ENCODE results near the gene PRH1.

PRH1 gene

DNA sequence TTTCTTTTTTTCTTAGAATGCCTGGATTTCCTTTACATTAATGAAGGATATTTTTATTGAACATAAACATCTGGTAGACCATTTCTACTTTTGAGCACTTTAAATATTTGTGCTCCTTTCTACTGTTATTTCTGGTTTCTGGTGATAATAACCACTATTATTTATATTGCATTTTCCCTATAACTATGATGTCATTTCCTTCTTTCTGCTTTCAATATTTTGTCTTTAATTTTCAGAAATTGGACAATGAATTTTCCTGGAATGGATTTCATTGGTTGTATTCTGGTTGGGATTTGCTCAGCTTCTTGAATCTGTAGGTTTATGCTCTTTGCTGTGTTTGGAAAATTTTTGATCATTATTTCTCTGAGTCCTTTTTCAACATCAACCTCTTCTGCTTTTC lies 5.2 kb upstream of the PRH1 start:
- no peak overlapping the region for H3K9ac ChIP-seq (ENCODE audit: low read length)
- H3K27ac ChIP-seq (ENCODE audit: low read length), result no peak overlapping the region
- no peak overlapping the region for H3K4me3 ChIP-seq (ENCODE audit: low read length)
- H3K36me3 ChIP-seq (ENCODE audit: control insufficient read depth, low read depth, low read length), result no peaks in the 10 kb centered on the region
- H3K4me1 ChIP-seq (ENCODE audit: control insufficient read depth, low read depth, low read length), result no peaks in the 10 kb centered on the region
- H3K9me3 ChIP-seq (ENCODE audit: control insufficient read depth, low read depth, low read length), result no peaks in the 10 kb centered on the region
- no peaks in the 10 kb centered on the region for H3K27me3 ChIP-seq (ENCODE audit: control insufficient read depth, insufficient read depth, low read length)

GRCh38 chr12:10873378-10873777 lies 10.7 kb downstream of the PRH1 start:
- H3K36me3 ChIP-seq (ENCODE audit: control insufficient read depth, low read depth, low read length), result peaks cover 6% of the 10 kb centered on the region
- H3K4me1 ChIP-seq (ENCODE audit: control insufficient read depth, low read depth, low read length), result no peaks in the 10 kb centered on the region
- no peaks in the 10 kb centered on the region for H3K27me3 ChIP-seq (ENCODE audit: control insufficient read depth, insufficient read depth, low read length)

GRCh38 chr12:10867381-10867780 lies 16.7 kb downstream of the PRH1 start:
- Histone ChIP-seq H3K4me1 (ENCODE audit: control insufficient read depth, low read depth, low read length) (no peaks in the 10 kb centered on the region), H3K27me3 (ENCODE audit: control insufficient read depth, insufficient read depth, low read length) (no peaks in the 10 kb centered on the region), H3K9ac (ENCODE audit: low read length) (no peak overlapping the region), H3K27ac (ENCODE audit: low read length) (no peak overlapping the region), H3K36me3 (ENCODE audit: control insufficient read depth, low read depth, low read length) (no peaks in the 10 kb centered on the region), H3K4me3 (ENCODE audit: low read length) (no peak overlapping the region), H3K9me3 (ENCODE audit: control insufficient read depth, low read depth, low read length) (no peaks in the 10 kb centered on the region)

More at GRCh38 chr12:10873378-10873777, 10.7 kb downstream of the PRH1 start:
- Histone ChIP-seq H3K9ac (ENCODE audit: low read length) (no peak overlapping the region), H3K9me3 (ENCODE audit: control insufficient read depth, low read depth, low read length) (no peaks in the 10 kb centered on the region), H3K4me3 (ENCODE audit: low read length) (no peak overlapping the region), H3K27ac (ENCODE audit: low read length) (no peak overlapping the region)

- H3K4me1 ChIP-seq (ENCODE audit: control insufficient read depth, low read depth, low read length), result no peaks in the 10 kb centered on the region
- H3K9ac ChIP-seq (ENCODE audit: low read length), result no peak overlapping the region
- H3K36me3 ChIP-seq (ENCODE audit: control insufficient read depth, low read depth, low read length), result no peaks in the 10 kb centered on the region
- no peaks in the 10 kb centered on the region for H3K27me3 ChIP-seq (ENCODE audit: control insufficient read depth, insufficient read depth, low read length)
- H3K27ac ChIP-seq (ENCODE audit: low read length), result no peak overlapping the region
- H3K9me3 ChIP-seq (ENCODE audit: control insufficient read depth, low read depth, low read length), result no peaks in the 10 kb centered on the region
- H3K4me3 ChIP-seq (ENCODE audit: low read length), result no peak overlapping the region
Observed at GRCh38 chr12:10863512-10864218, 20.4 kb downstream of the PRH1 start.

DNA sequence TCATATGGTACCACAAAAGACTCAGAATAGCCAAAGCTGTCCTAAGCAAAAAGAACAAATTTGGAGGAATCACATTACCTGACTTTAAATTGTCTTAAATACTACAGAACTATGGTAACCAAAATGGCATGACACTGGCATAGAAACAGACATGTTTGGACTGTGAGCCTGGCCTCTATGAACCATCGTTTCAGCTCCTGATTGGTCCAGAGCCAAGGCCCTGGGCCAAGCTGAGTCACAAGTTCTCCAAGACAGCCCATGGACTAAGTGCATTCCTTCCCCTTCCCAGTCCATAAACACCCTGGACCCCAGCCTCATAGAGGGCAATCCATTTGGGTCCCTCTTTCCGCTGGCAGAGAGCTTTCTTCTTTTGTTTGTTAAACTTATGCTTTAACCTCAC lies 22.7 kb downstream of the PRH1 start:
- Histone ChIP-seq H3K4me3 (ENCODE audit: low read length) (no peak overlapping the region), H3K9me3 (ENCODE audit: control insufficient read depth, low read depth, low read length) (peaks cover 11% of the 10 kb centered on the region)

GRCh38 chr12:10855807-10856206 lies 28.2 kb downstream of the PRH1 start:
- Histone ChIP-seq H3K4me1 (ENCODE audit: control insufficient read depth, low read depth, low read length) (no peaks in the 10 kb centered on the region), H3K4me3 (ENCODE audit: low read length) (no peak overlapping the region)

More for the DNA sequence above, 22.7 kb downstream of the PRH1 start:
- no peaks in the 10 kb centered on the region for H3K27me3 ChIP-seq (ENCODE audit: control insufficient read depth, insufficient read depth, low read length)
- no peak overlapping the region for H3K27ac ChIP-seq (ENCODE audit: low read length)
- H3K9ac ChIP-seq (ENCODE audit: low read length), result no peak overlapping the region
- no peaks in the 10 kb centered on the region for H3K4me1 ChIP-seq (ENCODE audit: control insufficient read depth, low read depth, low read length)
- H3K36me3 ChIP-seq (ENCODE audit: control insufficient read depth, low read depth, low read length), result no peaks in the 10 kb centered on the region

GRCh38 chr12:10853776-10854175 lies 30.3 kb downstream of the PRH1 start:
- no peaks in the 10 kb centered on the region for H3K27me3 ChIP-seq (ENCODE audit: control insufficient read depth, insufficient read depth, low read length)
- no peak overlapping the region for H3K4me3 ChIP-seq (ENCODE audit: low read length)
- peaks cover 22% of the 10 kb centered on the region for H3K9me3 ChIP-seq (ENCODE audit: control insufficient read depth, low read depth, low read length)
- H3K36me3 ChIP-seq (ENCODE audit: control insufficient read depth, low read depth, low read length), result no peaks in the 10 kb centered on the region
- no peaks in the 10 kb centered on the region for H3K4me1 ChIP-seq (ENCODE audit: control insufficient read depth, low read depth, low read length)
- H3K27ac ChIP-seq (ENCODE audit: low read length), result no peak overlapping the region
- no peak overlapping the region for H3K9ac ChIP-seq (ENCODE audit: low read length)

More at GRCh38 chr12:10855807-10856206, 28.2 kb downstream of the PRH1 start:
- H3K27me3 ChIP-seq (ENCODE audit: control insufficient read depth, insufficient read depth, low read length), result no peaks in the 10 kb centered on the region
- no peak overlapping the region for H3K27ac ChIP-seq (ENCODE audit: low read length)
- H3K9ac ChIP-seq (ENCODE audit: low read length), result no peak overlapping the region
- H3K9me3 ChIP-seq (ENCODE audit: control insufficient read depth, low read depth, low read length), result peaks cover 22% of the 10 kb centered on the region
- no peaks in the 10 kb centered on the region for H3K36me3 ChIP-seq (ENCODE audit: control insufficient read depth, low read depth, low read length)

GRCh38 chr12:10851243-10851858 lies 32.7 kb downstream of the PRH1 start:
- Histone ChIP-seq H3K4me1 (ENCODE audit: control insufficient read depth, low read depth, low read length) (no peaks in the 10 kb centered on the region), H3K9me3 (ENCODE audit: control insufficient read depth, low read depth, low read length) (peaks cover 11% of the 10 kb centered on the region), H3K9ac (ENCODE audit: low read length) (no peak overlapping the region), H3K27ac (ENCODE audit: low read length) (no peak overlapping the region), H3K4me3 (ENCODE audit: low read length) (no peak overlapping the region), H3K27me3 (ENCODE audit: control insufficient read depth, insufficient read depth, low read length) (no peaks in the 10 kb centered on the region), H3K36me3 (ENCODE audit: control insufficient read depth, low read depth, low read length) (no peaks in the 10 kb centered on the region)

- H3K27me3 ChIP-seq (ENCODE audit: control insufficient read depth, insufficient read depth, low read length), result no peaks in the 10 kb centered on the region
- H3K27ac ChIP-seq (ENCODE audit: low read length), result no peak within 1 kb of the TSS
- H3K4me1 ChIP-seq (ENCODE audit: control insufficient read depth, low read depth, low read length), result peaks cover 2% of the 10 kb centered on the region
- no peak within 1 kb of the TSS for H3K4me3 ChIP-seq (ENCODE audit: low read length)
- H3K36me3 ChIP-seq (ENCODE audit: control insufficient read depth, low read depth, low read length), result no peaks in the 10 kb centered on the region
- no peak within 1 kb of the TSS for H3K9ac ChIP-seq (ENCODE audit: low read length)
- H3K9me3 ChIP-seq (ENCODE audit: control insufficient read depth, low read depth, low read length), result no peaks in the 10 kb centered on the region
Observed at GRCh38 chr12:10849425-10849878, 34.6 kb downstream of the PRH1 start, which contains the start of gene PRR4. Gene PRR4, minus strand, starts transcription at chr12:10849475. Its CDS starts 38 bp downstream, at chr12:10849437.

DNA sequence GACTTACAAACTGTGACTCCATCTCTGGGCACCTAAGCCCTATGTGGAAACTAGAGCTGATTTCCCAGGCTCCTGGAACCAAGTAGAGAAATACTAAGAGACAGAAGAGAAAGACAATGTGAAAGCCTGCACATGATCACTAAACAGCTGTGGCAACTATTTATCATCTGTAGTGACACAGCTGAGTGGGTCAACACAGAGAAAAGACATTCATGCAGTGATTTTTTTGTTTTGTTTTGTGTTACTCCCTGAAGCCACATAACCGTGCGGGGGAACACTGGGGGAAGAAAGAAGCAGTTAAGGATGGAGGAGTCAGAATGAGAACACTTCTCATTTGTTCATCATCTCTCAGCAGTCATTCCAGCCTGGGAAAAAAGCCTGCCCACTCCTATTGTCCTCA lies 36.3 kb downstream of the PRH1 start:
- Histone ChIP-seq H3K27ac (ENCODE audit: low read length) (no peak overlapping the region), H3K9me3 (ENCODE audit: control insufficient read depth, low read depth, low read length) (no peaks in the 10 kb centered on the region), H3K36me3 (ENCODE audit: control insufficient read depth, low read depth, low read length) (no peaks in the 10 kb centered on the region)

DNA sequence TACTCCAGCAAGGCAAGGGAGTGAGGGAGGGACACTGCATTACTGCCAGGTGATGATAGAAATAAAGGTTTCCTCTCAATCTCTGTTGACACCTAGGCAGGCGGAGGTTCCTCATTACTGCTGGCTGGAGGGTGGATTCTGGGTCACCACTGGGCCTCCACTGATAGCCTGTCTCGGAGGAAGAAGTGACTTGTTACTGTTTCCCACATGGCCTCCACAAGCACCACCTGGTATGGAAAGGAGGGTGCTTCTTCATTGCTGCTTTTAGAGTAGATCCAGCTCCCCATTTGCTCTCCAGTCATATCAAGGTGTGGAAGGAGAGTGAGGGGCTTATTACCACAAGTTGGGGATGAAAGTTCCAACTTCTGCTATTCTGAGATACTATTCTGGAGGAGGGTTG lies 41.2 kb downstream of the PRH1 start:
- peaks cover 3% of the 10 kb centered on the region for H3K4me1 ChIP-seq (ENCODE audit: control insufficient read depth, low read depth, low read length)
- no peaks in the 10 kb centered on the region for H3K9me3 ChIP-seq (ENCODE audit: control insufficient read depth, low read depth, low read length)
- no peaks in the 10 kb centered on the region for H3K36me3 ChIP-seq (ENCODE audit: control insufficient read depth, low read depth, low read length)
- no peak overlapping the region for H3K4me3 ChIP-seq (ENCODE audit: low read length)
- H3K9ac ChIP-seq (ENCODE audit: low read length), result no peak overlapping the region
- H3K27ac ChIP-seq (ENCODE audit: low read length), result no peak overlapping the region
- H3K27me3 ChIP-seq (ENCODE audit: control insufficient read depth, insufficient read depth, low read length), result no peaks in the 10 kb centered on the region

More for the DNA sequence above, 36.3 kb downstream of the PRH1 start:
- Histone ChIP-seq H3K4me3 (ENCODE audit: low read length) (no peak overlapping the region), H3K9ac (ENCODE audit: low read length) (no peak overlapping the region), H3K27me3 (ENCODE audit: control insufficient read depth, insufficient read depth, low read length) (no peaks in the 10 kb centered on the region), H3K4me1 (ENCODE audit: control insufficient read depth, low read depth, low read length) (peaks cover 3% of the 10 kb centered on the region)

- Histone ChIP-seq H3K27ac (ENCODE audit: low read length) (no peak overlapping the region), H3K9me3 (ENCODE audit: control insufficient read depth, low read depth, low read length) (no peaks in the 10 kb centered on the region), H3K36me3 (ENCODE audit: control insufficient read depth, low read depth, low read length) (no peaks in the 10 kb centered on the region), H3K4me3 (ENCODE audit: low read length) (no peak overlapping the region), H3K4me1 (ENCODE audit: control insufficient read depth, low read depth, low read length) (no peaks in the 10 kb centered on the region), H3K27me3 (ENCODE audit: control insufficient read depth, insufficient read depth, low read length) (no peaks in the 10 kb centered on the region), H3K9ac (ENCODE audit: low read length) (no peak overlapping the region)
Observed at GRCh38 chr12:10838461-10838860, 45.6 kb downstream of the PRH1 start.
